Measurements from ENCODE around the gene PCBP3. TPM values are rescaled to one million over a fixed set of nuclear protein-coding genes. Genes with fewer than 3 reads are reported as not detected.

Gene PCBP3
- total RNA-seq, 1 donor from 2014 or later: not detected

- Mint-ChIP-seq H3K27me3 (peaks cover 7% of the 10 kb centered on the region), H3K27ac (no peak overlapping the region), H3K4me1 (no peaks in the 10 kb centered on the region), H3K36me3 (ENCODE audit: low read depth) (peaks cover under 1% of the 10 kb centered on the region), H3K9me3 (peaks cover 18% of the 10 kb centered on the region), H3K4me3 (no peak overlapping the region)
- no peak for DNase-seq
- intact Hi-C loops (cut with micrococcal nuclease): no loop called here
- ChIA-PET POLR2A (no interaction called here), CTCF (no interaction called here)
- TF ChIP-seq, protein P1, sequence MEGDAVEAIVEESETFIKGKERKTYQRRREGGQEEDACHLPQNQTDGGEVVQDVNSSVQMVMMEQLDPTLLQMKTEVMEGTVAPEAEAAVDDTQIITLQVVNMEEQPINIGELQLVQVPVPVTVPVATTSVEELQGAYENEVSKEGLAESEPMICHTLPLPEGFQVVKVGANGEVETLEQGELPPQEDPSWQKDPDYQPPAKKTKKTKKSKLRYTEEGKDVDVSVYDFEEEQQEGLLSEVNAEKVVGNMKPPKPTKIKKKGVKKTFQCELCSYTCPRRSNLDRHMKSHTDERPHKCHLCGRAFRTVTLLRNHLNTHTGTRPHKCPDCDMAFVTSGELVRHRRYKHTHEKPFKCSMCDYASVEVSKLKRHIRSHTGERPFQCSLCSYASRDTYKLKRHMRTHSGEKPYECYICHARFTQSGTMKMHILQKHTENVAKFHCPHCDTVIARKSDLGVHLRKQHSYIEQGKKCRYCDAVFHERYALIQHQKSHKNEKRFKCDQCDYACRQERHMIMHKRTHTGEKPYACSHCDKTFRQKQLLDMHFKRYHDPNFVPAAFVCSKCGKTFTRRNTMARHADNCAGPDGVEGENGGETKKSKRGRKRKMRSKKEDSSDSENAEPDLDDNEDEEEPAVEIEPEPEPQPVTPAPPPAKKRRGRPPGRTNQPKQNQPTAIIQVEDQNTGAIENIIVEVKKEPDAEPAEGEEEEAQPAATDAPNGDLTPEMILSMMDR (IDR thresholded peaks at IDR 0.05): no peak
- no peak for ATAC-seq (ENCODE audit: low read depth)
Observed at GRCh38 chr21:45772180-45772579, 128.7 kb downstream of the PCBP3 start.

- H3K4me1 Mint-ChIP-seq: no peaks in the 10 kb centered on the region
- DNase-seq (no peak), ATAC-seq (ENCODE audit: low read depth) (no peak)
- TF ChIP-seq, protein P1 (IDR thresholded peaks at IDR 0.05): no peak
- H3K9me3 Mint-ChIP-seq: peaks cover 19% of the 10 kb centered on the region
- POLR2A ChIA-PET: no interaction called here
- no peak overlapping the region for H3K4me3 Mint-ChIP-seq
- intact Hi-C loops (cut with micrococcal nuclease): no loop called here
- H3K36me3 Mint-ChIP-seq (ENCODE audit: low read depth): peaks cover 4% of the 10 kb centered on the region
- peaks cover 8% of the 10 kb centered on the region for H3K27me3 Mint-ChIP-seq
- no peak overlapping the region for H3K27ac Mint-ChIP-seq
- CTCF ChIA-PET: no interaction called here
Observed at GRCh38 chr21:45774291-45774690, 130.8 kb downstream of the PCBP3 start.

DNA sequence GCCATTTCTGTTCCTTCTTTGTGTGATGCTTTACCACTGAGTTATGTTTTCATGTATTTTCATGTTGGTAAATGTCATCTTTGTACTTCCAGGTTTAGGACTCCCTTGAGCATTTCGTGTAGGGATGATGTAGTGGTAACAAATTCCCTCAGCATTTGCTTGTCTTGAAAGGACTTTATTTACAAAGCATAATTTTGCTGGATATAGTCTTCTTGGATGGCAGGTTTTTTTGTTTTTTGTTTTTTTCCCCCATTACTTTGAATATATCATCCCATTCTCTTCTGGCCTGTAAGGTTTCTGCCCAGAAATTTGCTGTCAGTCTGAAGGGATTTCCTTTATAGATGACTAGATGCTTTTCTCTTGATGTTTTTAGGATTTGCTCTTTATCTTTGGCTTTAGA lies 133.4 kb downstream of the PCBP3 start:
- DNase-seq (no peak), ATAC-seq (ENCODE audit: low read depth) (no peak)
- peaks cover 19% of the 10 kb centered on the region for H3K9me3 Mint-ChIP-seq
- TF ChIP-seq, protein P1 (IDR thresholded peaks at IDR 0.05): no peak
- ChIA-PET POLR2A (no interaction called here), CTCF (no interaction called here)
- intact Hi-C loops (cut with micrococcal nuclease): no loop called here
- H3K27me3 Mint-ChIP-seq: peaks cover 13% of the 10 kb centered on the region
- H3K36me3 Mint-ChIP-seq (ENCODE audit: low read depth): peaks cover 4% of the 10 kb centered on the region
- H3K4me3 Mint-ChIP-seq: no peak overlapping the region
- H3K4me1 Mint-ChIP-seq: no peaks in the 10 kb centered on the region
- H3K27ac Mint-ChIP-seq: no peak overlapping the region

DNA sequence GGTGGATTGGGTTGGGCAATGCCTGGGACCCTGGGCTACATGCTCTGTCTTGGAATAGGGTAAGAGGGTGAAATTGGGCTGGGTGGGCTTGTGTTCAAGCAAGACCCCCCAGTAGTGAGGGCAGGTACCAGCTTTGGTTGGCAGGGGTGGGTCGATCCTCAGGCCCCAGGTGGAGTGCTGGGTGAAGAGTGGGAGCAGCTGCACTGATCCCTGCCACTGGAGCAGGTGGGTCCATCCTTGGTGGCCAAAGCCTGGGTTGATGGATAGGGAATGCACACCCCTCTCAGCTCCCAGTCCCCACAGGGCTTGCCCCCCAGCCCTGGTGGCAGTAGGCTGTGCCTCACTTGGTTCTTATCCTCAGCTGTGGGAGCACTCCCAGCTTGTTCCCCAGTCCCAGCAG lies 135.2 kb downstream of the PCBP3 start:
- ATAC-seq (ENCODE audit: low read depth) (no peak), DNase-seq (no peak)
- H3K4me3 Mint-ChIP-seq: no peak overlapping the region
- no peak overlapping the region for H3K27ac Mint-ChIP-seq
- ChIA-PET CTCF (no interaction called here), POLR2A (no interaction called here)
- TF ChIP-seq, protein P1 (IDR thresholded peaks at IDR 0.05): no peak
- peaks cover 8% of the 10 kb centered on the region for H3K9me3 Mint-ChIP-seq
- H3K4me1 Mint-ChIP-seq: no peaks in the 10 kb centered on the region
- intact Hi-C loops (cut with micrococcal nuclease): no loop called here
- peaks cover 4% of the 10 kb centered on the region for H3K36me3 Mint-ChIP-seq (ENCODE audit: low read depth)
- peaks cover 13% of the 10 kb centered on the region for H3K27me3 Mint-ChIP-seq

DNA sequence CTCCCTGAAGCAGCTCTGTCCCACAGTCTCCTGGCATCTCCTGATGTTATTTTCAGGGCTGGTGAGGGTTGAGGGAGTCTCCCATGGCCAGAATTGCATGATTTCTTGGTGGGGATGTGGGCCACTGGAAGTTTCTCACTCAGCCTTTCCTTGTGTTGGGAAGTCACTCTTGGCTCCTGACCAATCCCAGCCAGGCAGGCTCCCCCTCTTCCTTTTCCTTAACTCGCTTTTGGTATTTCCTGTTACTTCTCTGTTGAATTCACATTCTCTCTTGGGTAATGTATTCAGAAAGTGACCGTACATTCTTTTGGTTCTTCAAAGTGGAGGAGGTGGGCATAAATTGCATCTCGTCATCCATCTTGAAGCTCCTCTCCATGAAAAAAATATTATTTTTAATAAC lies 135.7 kb downstream of the PCBP3 start:
- DNase-seq: no peak
- no peak overlapping the region for H3K27ac Mint-ChIP-seq
- H3K36me3 Mint-ChIP-seq (ENCODE audit: low read depth): peaks cover 4% of the 10 kb centered on the region
- H3K4me3 Mint-ChIP-seq: no peak overlapping the region
- POLR2A ChIA-PET: no interaction called here
- intact Hi-C loops (cut with micrococcal nuclease): no loop called here
- no peaks in the 10 kb centered on the region for H3K4me1 Mint-ChIP-seq
- H3K9me3 Mint-ChIP-seq: peaks cover 8% of the 10 kb centered on the region
- H3K27me3 Mint-ChIP-seq: peaks cover 13% of the 10 kb centered on the region
- TF ChIP-seq, protein P1 (IDR thresholded peaks at IDR 0.05): no peak
- CTCF ChIA-PET: no interaction called here
- no peak for ATAC-seq (ENCODE audit: low read depth)
